Medulla oblongata (tissue), 1 donor: ENCODE data around the gene ACTR3C.

Experiments
- DNase-seq: peaks from one replicate; pipeline ENCODE4 v3.0.0-alpha.2; 2015; ENCODE audit errors: extremely low spot score

Gene ACTR3C

GRCh38 chr7:150359622-150360362 is 36.4 kb upstream of the ACTR3C start:
- no peak for DNase-seq

GRCh38 chr7:150358988-150359621 is 35.8 kb upstream of the ACTR3C start:
- DNase-seq = no peak

GRCh38 chr7:150358433-150358832 is 35.1 kb upstream of the ACTR3C start:
- no peak for DNase-seq

- DNase-seq = no peak
Measured at GRCh38 chr7:150357771-150358427, 34.6 kb upstream of the ACTR3C start.

GRCh38 chr7:150357270-150357669 is 33.9 kb upstream of the ACTR3C start:
- DNase-seq = no peak

GRCh38 chr7:150356265-150356897 is 33.0 kb upstream of the ACTR3C start:
- DNase-seq = no peak

- no peak for DNase-seq
Measured at GRCh38 chr7:150355666-150356059, 32.3 kb upstream of the ACTR3C start.

GRCh38 chr7:150351587-150352194 is 28.3 kb upstream of the ACTR3C start:
- DNase-seq = no peak

GRCh38 chr7:150346922-150347321 is 23.6 kb upstream of the ACTR3C start:
- no peak for DNase-seq

GRCh38 chr7:150345012-150345411 is 21.7 kb upstream of the ACTR3C start:
- DNase-seq = no peak

GRCh38 chr7:150344299-150344698 is 21.0 kb upstream of the ACTR3C start:
- DNase-seq = no peak

GRCh38 chr7:150343225-150343624 is 19.9 kb upstream of the ACTR3C start:
- DNase-seq = no peak

- no peak for DNase-seq
Measured at GRCh38 chr7:150342121-150342408, 18.7 kb upstream of the ACTR3C start.

GRCh38 chr7:150341263-150342120 is 18.1 kb upstream of the ACTR3C start, which contains the start of gene RARRES2:
Gene RARRES2, minus strand, starts transcription at chr7:150341629. Its CDS starts 1,020 bp downstream, at chr7:150340609.
- peak; percentile 28 for DNase-seq

GRCh38 chr7:150340875-150341262 is 17.5 kb upstream of the ACTR3C start:
- no peak for DNase-seq

- DNase-seq = no peak
Measured at GRCh38 chr7:150340024-150340749, 16.8 kb upstream of the ACTR3C start.

GRCh38 chr7:150339409-150339809 is 16.1 kb upstream of the ACTR3C start:
- DNase-seq = no peak

- no peak for DNase-seq
Measured at GRCh38 chr7:150338166-150338829, 15.0 kb upstream of the ACTR3C start.

- no peak for DNase-seq
Measured at GRCh38 chr7:150337659-150338081, 14.3 kb upstream of the ACTR3C start.

- no peak for DNase-seq
Measured at GRCh38 chr7:150337179-150337578, 13.8 kb upstream of the ACTR3C start.
